ENCODE results near the gene GRIK2. TPM values are rescaled to one million over a fixed set of nuclear protein-coding genes. Genes with fewer than 3 reads are reported as not detected.
A peak's percentile ranks its signal among the peaks of the same experiment; 100 is the strongest.

The GRIK2 gene
- total RNA-seq, 1 experiment from 2014 or later: 0.55 TPM

DNA sequence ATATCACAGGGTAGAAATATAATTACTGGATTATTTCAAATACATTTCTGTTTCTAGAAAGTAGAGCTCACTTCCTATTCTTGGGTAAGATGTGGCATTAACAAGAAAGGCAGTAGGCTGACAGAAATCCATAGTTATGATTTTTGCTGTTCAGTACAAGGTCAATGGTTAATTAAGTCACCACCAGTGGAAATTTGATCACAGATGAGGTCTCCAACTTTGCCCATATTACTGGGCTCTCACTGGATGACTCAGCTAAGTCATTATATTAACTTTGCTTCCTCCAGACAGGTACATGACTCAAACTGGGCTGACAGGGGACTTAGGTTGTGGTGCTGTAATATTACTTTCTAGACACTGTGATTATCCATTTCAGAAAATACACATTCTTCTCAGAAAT is 212.4 kb downstream of the GRIK2 start:
- Histone ChIP-seq H2AFZ (ENCODE audit: low read length) (no peak overlapping the region), H3K4me2 (ENCODE audit: low read length) (no peak overlapping the region), H3K9me3 (ENCODE audit: low read length) (no peaks in the 10 kb centered on the region), H3K9ac (ENCODE audit: low read length) (no peak overlapping the region), H3K4me3 (ENCODE audit: low read length) (no peak overlapping the region), H3K27ac (ENCODE audit: low read length) (no peak overlapping the region), H3K27me3 (ENCODE audit: low read length) (no peaks in the 10 kb centered on the region), H3K4me1 (ENCODE audit: insufficient read depth, low read length) (peaks cover 9% of the 10 kb centered on the region; the same call in 1 of the 2 replicates), H3F3A (ENCODE audit: low read length, unreplicated experiment) (no peaks in the 10 kb centered on the region), H3K9me2 (replicated peaks; ENCODE audit: low read length) (no peaks in the 10 kb centered on the region), H3K79me2 (ENCODE audit: low read length) (no peaks in the 10 kb centered on the region), H3K36me3 (ENCODE audit: low read depth, low read length) (no peaks in the 10 kb centered on the region), H4K20me1 (ENCODE audit: low read length) (no peaks in the 10 kb centered on the region)
- ChIA-PET POLR2A (ENCODE audit: unreplicated experiment) (no interaction called here), CTCF (interaction anchor here (0.5 kb wide), 1 partner anchor 212 kb away, joined by 3 read pairs; no protein-coding TSS in a partner anchor)
- BruUV-seq (replicated peaks): no TSS peak
- DNase-seq (peak; percentile 62), ATAC-seq (peak; percentile 90)
- TF ChIP-seq, protein P1, sequence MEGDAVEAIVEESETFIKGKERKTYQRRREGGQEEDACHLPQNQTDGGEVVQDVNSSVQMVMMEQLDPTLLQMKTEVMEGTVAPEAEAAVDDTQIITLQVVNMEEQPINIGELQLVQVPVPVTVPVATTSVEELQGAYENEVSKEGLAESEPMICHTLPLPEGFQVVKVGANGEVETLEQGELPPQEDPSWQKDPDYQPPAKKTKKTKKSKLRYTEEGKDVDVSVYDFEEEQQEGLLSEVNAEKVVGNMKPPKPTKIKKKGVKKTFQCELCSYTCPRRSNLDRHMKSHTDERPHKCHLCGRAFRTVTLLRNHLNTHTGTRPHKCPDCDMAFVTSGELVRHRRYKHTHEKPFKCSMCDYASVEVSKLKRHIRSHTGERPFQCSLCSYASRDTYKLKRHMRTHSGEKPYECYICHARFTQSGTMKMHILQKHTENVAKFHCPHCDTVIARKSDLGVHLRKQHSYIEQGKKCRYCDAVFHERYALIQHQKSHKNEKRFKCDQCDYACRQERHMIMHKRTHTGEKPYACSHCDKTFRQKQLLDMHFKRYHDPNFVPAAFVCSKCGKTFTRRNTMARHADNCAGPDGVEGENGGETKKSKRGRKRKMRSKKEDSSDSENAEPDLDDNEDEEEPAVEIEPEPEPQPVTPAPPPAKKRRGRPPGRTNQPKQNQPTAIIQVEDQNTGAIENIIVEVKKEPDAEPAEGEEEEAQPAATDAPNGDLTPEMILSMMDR (conservative IDR thresholded peaks at IDR 0.05; ENCODE audit: low read depth, low read length): no peak
- TF ChIP-seq EZH2phosphoT487 (IDR thresholded peaks at IDR 0.05; ENCODE audit: borderline replicate concordance, low read length) (no peak), EZH2 (IDR thresholded peaks at IDR 0.05; ENCODE audit: low read length, unreplicated experiment) (no peak)
- intact Hi-C loops (cut with micrococcal nuclease): no loop called here

- no peaks in the 10 kb centered on the region for H3F3A ChIP-seq (ENCODE audit: low read length, unreplicated experiment)
- no peaks in the 10 kb centered on the region for H4K20me1 ChIP-seq (ENCODE audit: low read length)
- H3K27me3 ChIP-seq (ENCODE audit: low read length): no peaks in the 10 kb centered on the region
- CTCF ChIA-PET: no interaction called here
- H3K9me2 ChIP-seq (replicated peaks; ENCODE audit: low read length): no peaks in the 10 kb centered on the region
- no peak overlapping the region for H3K27ac ChIP-seq (ENCODE audit: low read length)
- no peak overlapping the region for H3K4me3 ChIP-seq (ENCODE audit: low read length)
- POLR2A ChIA-PET (ENCODE audit: unreplicated experiment): no interaction called here
- no peaks in the 10 kb centered on the region for H3K79me2 ChIP-seq (ENCODE audit: low read length)
- no peaks in the 10 kb centered on the region for H3K36me3 ChIP-seq (ENCODE audit: low read depth, low read length)
- no peak overlapping the region for H3K9ac ChIP-seq (ENCODE audit: low read length)
- peaks cover 9% of the 10 kb centered on the region; the same call in 1 of the 2 replicates for H3K4me1 ChIP-seq (ENCODE audit: insufficient read depth, low read length)
- no peak overlapping the region for H2AFZ ChIP-seq (ENCODE audit: low read length)
- DNase-seq (no peak), ATAC-seq (no peak)
- BruUV-seq (replicated peaks): no TSS peak
- no peaks in the 10 kb centered on the region for H3K9me3 ChIP-seq (ENCODE audit: low read length)
- intact Hi-C loops (cut with micrococcal nuclease): no loop called here
- no peak overlapping the region for H3K4me2 ChIP-seq (ENCODE audit: low read length)
- TF ChIP-seq EZH2phosphoT487 (IDR thresholded peaks at IDR 0.05; ENCODE audit: borderline replicate concordance, low read length): no peak
- TF ChIP-seq, protein P1 (conservative IDR thresholded peaks at IDR 0.05; ENCODE audit: low read depth, low read length): no peak
- no peak for TF ChIP-seq EZH2 (IDR thresholded peaks at IDR 0.05; ENCODE audit: low read length, unreplicated experiment)
Observed at GRCh38 chr6:101607111-101607690, 213.7 kb downstream of the GRIK2 start.

GRCh38 chr6:101608703-101609102 is 215.2 kb downstream of the GRIK2 start:
- intact Hi-C loops (cut with micrococcal nuclease): no loop called here

More at GRCh38 chr6:101608703-101609102, 215.2 kb downstream of the GRIK2 start:
- Histone ChIP-seq H3K4me3 (ENCODE audit: low read length) (no peak overlapping the region), H3K9ac (ENCODE audit: low read length) (no peak overlapping the region), H3K27ac (ENCODE audit: low read length) (no peak overlapping the region), H3K27me3 (ENCODE audit: low read length) (no peaks in the 10 kb centered on the region), H3K4me1 (ENCODE audit: insufficient read depth, low read length) (peaks cover 9% of the 10 kb centered on the region; the same call in 1 of the 2 replicates), H3K9me2 (replicated peaks; ENCODE audit: low read length) (no peaks in the 10 kb centered on the region), H3K36me3 (ENCODE audit: low read depth, low read length) (no peaks in the 10 kb centered on the region), H4K20me1 (ENCODE audit: low read length) (no peaks in the 10 kb centered on the region), H2AFZ (ENCODE audit: low read length) (no peak overlapping the region), H3K79me2 (ENCODE audit: low read length) (no peaks in the 10 kb centered on the region), H3K4me2 (ENCODE audit: low read length) (no peak overlapping the region), H3F3A (ENCODE audit: low read length, unreplicated experiment) (no peaks in the 10 kb centered on the region), H3K9me3 (ENCODE audit: low read length) (no peaks in the 10 kb centered on the region)
- ChIA-PET POLR2A (ENCODE audit: unreplicated experiment) (no interaction called here), CTCF (no interaction called here)
- BruUV-seq (replicated peaks): no TSS peak
- ATAC-seq (no peak), DNase-seq (no peak)
- no peak for TF ChIP-seq EZH2 (IDR thresholded peaks at IDR 0.05; ENCODE audit: low read length, unreplicated experiment)
- TF ChIP-seq EZH2phosphoT487 (IDR thresholded peaks at IDR 0.05; ENCODE audit: borderline replicate concordance, low read length): no peak
- TF ChIP-seq, protein P1 (conservative IDR thresholded peaks at IDR 0.05; ENCODE audit: low read depth, low read length): no peak
